Activated CD4-positive, alpha-beta T cell treated with anti-CD3 and anti-CD28 coated beads, Interleukin-2, amount 10 ng/mL, durations not matched to agents 24 days and 14 days (primary cell): ENCODE measurements around the gene TRHDE. TPM values are rescaled to one million over a fixed set of nuclear protein-coding genes. Genes with fewer than 3 reads are reported as not detected.

Experiments
- DNase-seq: peaks from one replicate; pipeline ENCODE4 v3.0.0; 2022
- H3K27ac Mint-ChIP-seq: one replicate; pipeline ENCODE4 v1.8.0; 2022; ENCODE audit warnings: mild to moderate bottlenecking, mixed read lengths
- H3K27me3 Mint-ChIP-seq: one replicate; pipeline ENCODE4 v1.8.0; 2022; ENCODE audit warnings: mixed read lengths
- H3K36me3 Mint-ChIP-seq: one replicate; pipeline ENCODE4 v1.8.0; 2022; ENCODE audit warnings: low read depth, mild to moderate bottlenecking, mixed read lengths
- H3K4me1 Mint-ChIP-seq: one replicate; pipeline ENCODE4 v1.8.0; 2021; ENCODE audit warnings: mixed read lengths
- H3K4me3 Mint-ChIP-seq: one replicate; pipeline ENCODE4 v1.8.0; 2022; ENCODE audit warnings: mild to moderate bottlenecking, moderate library complexity, mixed read lengths
- H3K9me3 Mint-ChIP-seq: one replicate; pipeline ENCODE4 v1.8.0; 2021; ENCODE audit warnings: mixed read lengths
- intact Hi-C: fragments of 100-400 bp; cut with micrococcal nuclease; formaldehyde crosslinking; loops from one replicate; pipeline ENCODE4 v1.15.1; 2023
- total RNA-seq: library from RNA; stranded (reverse); gene quantifications from 2 replicates; pipeline ENCODE4 v1.2.3, GENCODE V29; 2022

TRHDE gene
- total RNA-seq, 1 donor from 2014 or later: not detected

- intact Hi-C loops: no loop called here
- no peak for DNase-seq
- H3K36me3 Mint-ChIP-seq: no peaks in the 10 kb centered on the region
- H3K4me1 Mint-ChIP-seq: no peaks in the 10 kb centered on the region
- H3K27me3 Mint-ChIP-seq: no peaks in the 10 kb centered on the region
- H3K4me3 Mint-ChIP-seq: no peak overlapping the region
- H3K27ac Mint-ChIP-seq: no peak overlapping the region
- H3K9me3 Mint-ChIP-seq: no peaks in the 10 kb centered on the region
These were observed 9.0 kb downstream of the TRHDE start for GRCh38 chr12:72281126-72281525.

DNA sequence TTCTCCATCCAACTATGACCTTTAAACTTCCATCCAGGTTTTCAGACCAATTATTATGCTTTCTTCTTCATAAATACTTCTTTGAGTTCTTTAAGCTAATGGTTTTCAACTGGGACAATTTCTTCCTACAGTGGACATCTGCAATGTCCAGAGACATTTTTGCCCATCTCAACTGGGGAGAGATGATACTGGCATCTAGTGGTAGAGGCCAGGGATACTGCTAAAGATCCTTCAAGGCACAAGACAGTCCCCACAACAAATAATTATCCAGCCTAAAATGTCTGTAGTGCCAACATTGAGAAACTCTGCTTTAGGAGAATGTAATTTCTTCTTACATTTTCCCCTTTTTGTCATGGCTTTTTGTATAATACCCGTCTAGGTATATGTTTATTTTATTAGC is 10.6 kb downstream of the TRHDE start:
- intact Hi-C loops: no loop called here
- Mint-ChIP-seq H3K4me3 (no peak overlapping the region), H3K9me3 (no peaks in the 10 kb centered on the region), H3K4me1 (no peaks in the 10 kb centered on the region), H3K27ac (no peak overlapping the region), H3K27me3 (no peaks in the 10 kb centered on the region), H3K36me3 (no peaks in the 10 kb centered on the region)
- no peak for DNase-seq

DNA sequence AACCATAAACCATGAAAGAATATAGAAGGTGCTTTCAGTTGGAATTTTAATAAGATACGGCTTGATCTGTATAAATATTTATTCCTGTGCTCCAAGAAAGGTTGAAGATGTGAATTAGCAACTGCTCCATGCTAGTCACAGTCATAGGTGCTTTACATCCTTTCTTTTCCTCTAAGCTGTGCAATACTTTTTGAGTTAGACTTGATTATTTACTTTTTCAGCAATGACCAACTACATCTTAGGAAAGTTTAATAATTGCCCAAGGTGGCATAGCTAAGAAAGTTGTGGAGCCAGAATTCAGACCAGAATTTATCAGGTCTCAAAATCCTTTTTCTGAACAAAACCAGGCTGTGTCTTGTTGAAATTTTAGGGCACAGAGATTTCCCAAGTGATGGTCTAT is 13.7 kb downstream of the TRHDE start:
- no peak overlapping the region for H3K27ac Mint-ChIP-seq
- no peaks in the 10 kb centered on the region for H3K4me1 Mint-ChIP-seq
- no peaks in the 10 kb centered on the region for H3K27me3 Mint-ChIP-seq
- no peaks in the 10 kb centered on the region for H3K9me3 Mint-ChIP-seq
- DNase-seq: no peak
- no peaks in the 10 kb centered on the region for H3K36me3 Mint-ChIP-seq
- intact Hi-C loops: no loop called here
- H3K4me3 Mint-ChIP-seq: no peak overlapping the region

DNA sequence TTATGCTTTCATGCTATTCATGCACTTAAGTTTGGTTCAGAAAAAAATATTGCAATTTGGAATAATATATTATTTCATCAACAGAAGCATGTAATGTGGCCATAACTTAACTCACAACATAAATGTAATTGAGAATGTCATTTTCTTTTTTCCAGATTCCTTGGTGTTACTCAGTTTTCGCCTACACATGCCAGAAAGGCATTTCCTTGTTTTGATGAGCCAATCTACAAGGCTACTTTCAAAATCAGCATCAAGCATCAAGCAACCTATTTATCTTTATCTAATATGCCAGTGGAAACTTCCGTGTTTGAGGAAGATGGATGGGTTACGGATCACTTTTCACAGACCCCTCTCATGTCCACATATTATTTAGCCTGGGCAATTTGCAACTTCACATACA is 14.4 kb downstream of the TRHDE start:
- no peaks in the 10 kb centered on the region for H3K36me3 Mint-ChIP-seq
- intact Hi-C loops: no loop called here
- no peaks in the 10 kb centered on the region for H3K27me3 Mint-ChIP-seq
- no peaks in the 10 kb centered on the region for H3K4me1 Mint-ChIP-seq
- no peaks in the 10 kb centered on the region for H3K9me3 Mint-ChIP-seq
- no peak for DNase-seq
- H3K27ac Mint-ChIP-seq: no peak overlapping the region
- H3K4me3 Mint-ChIP-seq: no peak overlapping the region

GRCh38 chr12:72288436-72288835 is 16.3 kb downstream of the TRHDE start:
- no peak for DNase-seq
- Mint-ChIP-seq H3K4me1 (no peaks in the 10 kb centered on the region), H3K9me3 (no peaks in the 10 kb centered on the region), H3K4me3 (no peak overlapping the region), H3K36me3 (no peaks in the 10 kb centered on the region), H3K27me3 (no peaks in the 10 kb centered on the region), H3K27ac (no peak overlapping the region)
- intact Hi-C loops: no loop called here

DNA sequence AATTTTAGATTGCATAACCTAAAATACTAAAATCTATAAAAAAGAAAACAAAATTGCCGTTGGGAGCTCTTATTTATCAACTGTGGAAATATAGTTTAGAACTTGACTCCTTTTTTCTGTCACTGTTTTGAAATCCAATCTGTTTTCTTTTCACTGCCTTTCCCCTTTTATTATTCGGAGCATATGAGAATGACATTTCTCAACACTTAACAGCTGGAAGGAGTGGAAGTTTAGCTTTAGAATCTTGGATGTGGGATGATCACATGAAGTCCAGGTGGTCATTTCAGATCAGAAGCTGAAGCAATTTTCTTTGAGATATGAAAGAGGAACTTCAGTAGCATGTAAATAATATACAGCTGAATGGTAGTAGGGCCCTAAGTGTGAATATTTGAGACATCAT is 16.7 kb downstream of the TRHDE start:
- intact Hi-C loops: no loop called here
- H3K4me1 Mint-ChIP-seq: no peaks in the 10 kb centered on the region
- H3K4me3 Mint-ChIP-seq: no peak overlapping the region

GRCh38 chr12:72289633-72290032 is 17.5 kb downstream of the TRHDE start:
- Mint-ChIP-seq H3K27ac (no peak overlapping the region), H3K4me1 (no peaks in the 10 kb centered on the region), H3K9me3 (no peaks in the 10 kb centered on the region), H3K27me3 (no peaks in the 10 kb centered on the region), H3K36me3 (no peaks in the 10 kb centered on the region), H3K4me3 (no peak overlapping the region)
- intact Hi-C loops: no loop called here
- no peak for DNase-seq

More for the DNA sequence above, 16.7 kb downstream of the TRHDE start:
- DNase-seq: no peak
- Mint-ChIP-seq H3K36me3 (no peaks in the 10 kb centered on the region), H3K27me3 (no peaks in the 10 kb centered on the region), H3K27ac (no peak overlapping the region), H3K9me3 (no peaks in the 10 kb centered on the region)

GRCh38 chr12:72291175-72291574 is 19.0 kb downstream of the TRHDE start:
- no peak for DNase-seq
- no peaks in the 10 kb centered on the region for H3K9me3 Mint-ChIP-seq
- no peaks in the 10 kb centered on the region for H3K27me3 Mint-ChIP-seq
- H3K4me1 Mint-ChIP-seq: no peaks in the 10 kb centered on the region
- no peak overlapping the region for H3K4me3 Mint-ChIP-seq
- intact Hi-C loops: no loop called here
- H3K27ac Mint-ChIP-seq: no peak overlapping the region
- H3K36me3 Mint-ChIP-seq: no peaks in the 10 kb centered on the region

DNA sequence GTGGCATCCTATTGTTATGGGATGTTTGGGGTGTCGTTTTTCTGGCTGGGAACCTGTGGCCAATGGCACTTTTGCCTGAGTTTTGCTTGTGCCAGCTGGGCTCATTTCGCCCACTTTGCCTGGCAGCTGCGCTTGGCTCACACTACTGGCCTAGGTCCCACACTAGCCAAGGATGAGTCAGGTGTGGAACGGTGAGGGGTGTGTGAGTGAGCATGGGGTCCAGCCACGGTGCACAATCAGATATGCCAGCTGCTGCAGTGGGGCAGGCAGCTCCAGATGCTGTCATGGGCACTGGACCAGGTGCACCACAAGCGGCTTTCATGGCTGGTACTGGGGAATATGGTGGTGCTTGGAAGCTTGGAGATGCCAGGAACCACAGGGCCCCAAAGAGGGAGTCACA is 21.5 kb downstream of the TRHDE start:
- intact Hi-C loops: no loop called here
- no peaks in the 10 kb centered on the region for H3K36me3 Mint-ChIP-seq
- H3K4me1 Mint-ChIP-seq: no peaks in the 10 kb centered on the region
- no peak overlapping the region for H3K4me3 Mint-ChIP-seq
- no peak for DNase-seq
- no peaks in the 10 kb centered on the region for H3K27me3 Mint-ChIP-seq
- H3K9me3 Mint-ChIP-seq: no peaks in the 10 kb centered on the region
- no peak overlapping the region for H3K27ac Mint-ChIP-seq

- DNase-seq: no peak
- H3K9me3 Mint-ChIP-seq: no peaks in the 10 kb centered on the region
- intact Hi-C loops: no loop called here
- no peak overlapping the region for H3K27ac Mint-ChIP-seq
- no peaks in the 10 kb centered on the region for H3K36me3 Mint-ChIP-seq
- no peaks in the 10 kb centered on the region for H3K27me3 Mint-ChIP-seq
- H3K4me1 Mint-ChIP-seq: no peaks in the 10 kb centered on the region
- H3K4me3 Mint-ChIP-seq: no peak overlapping the region
These were observed 22.9 kb downstream of the TRHDE start for GRCh38 chr12:72295101-72295500.

- no peak for DNase-seq
- Mint-ChIP-seq H3K27ac (no peak overlapping the region), H3K27me3 (no peaks in the 10 kb centered on the region), H3K4me3 (no peak overlapping the region), H3K36me3 (no peaks in the 10 kb centered on the region), H3K9me3 (no peaks in the 10 kb centered on the region), H3K4me1 (no peaks in the 10 kb centered on the region)
- intact Hi-C loops: no loop called here
These were observed 23.6 kb downstream of the TRHDE start for GRCh38 chr12:72295744-72296143.

GRCh38 chr12:72296389-72296788 is 24.2 kb downstream of the TRHDE start:
- Mint-ChIP-seq H3K9me3 (no peaks in the 10 kb centered on the region), H3K27me3 (no peaks in the 10 kb centered on the region), H3K4me3 (no peak overlapping the region), H3K27ac (no peak overlapping the region), H3K36me3 (no peaks in the 10 kb centered on the region), H3K4me1 (no peaks in the 10 kb centered on the region)
- intact Hi-C loops: no loop called here
- DNase-seq: no peak

GRCh38 chr12:72297666-72298065 is 25.5 kb downstream of the TRHDE start:
- Mint-ChIP-seq H3K9me3 (no peaks in the 10 kb centered on the region), H3K4me3 (no peak overlapping the region), H3K27ac (no peak overlapping the region), H3K4me1 (no peaks in the 10 kb centered on the region), H3K36me3 (no peaks in the 10 kb centered on the region), H3K27me3 (no peaks in the 10 kb centered on the region)
- intact Hi-C loops: no loop called here
- no peak for DNase-seq

DNA sequence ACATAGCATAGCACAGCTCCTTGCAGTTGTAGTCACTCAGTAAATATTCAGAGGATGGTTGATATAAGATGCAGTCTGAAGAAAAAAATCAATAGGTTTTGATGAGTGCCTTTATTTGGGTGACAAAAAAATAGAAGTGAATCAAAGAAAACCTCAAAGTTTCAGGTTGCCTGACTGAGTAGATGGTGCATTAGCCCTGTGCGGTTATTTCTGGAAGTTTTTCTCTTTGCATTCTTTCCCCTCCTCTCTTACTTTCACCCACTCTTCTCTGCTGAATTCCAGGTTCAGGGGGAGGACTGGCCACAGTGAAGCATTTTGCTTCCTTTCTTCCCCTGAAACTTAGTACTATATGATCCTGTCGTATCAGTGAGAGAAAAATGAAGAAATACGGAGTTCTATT is 28.6 kb downstream of the TRHDE start:
- Mint-ChIP-seq H3K4me3 (no peak overlapping the region), H3K27me3 (no peaks in the 10 kb centered on the region), H3K9me3 (no peaks in the 10 kb centered on the region), H3K36me3 (no peaks in the 10 kb centered on the region), H3K27ac (no peak overlapping the region), H3K4me1 (no peaks in the 10 kb centered on the region)
- intact Hi-C loops: no loop called here
- DNase-seq: no peak

GRCh38 chr12:72304751-72305150 is 32.6 kb downstream of the TRHDE start:
- Mint-ChIP-seq H3K27ac (no peak overlapping the region), H3K4me3 (no peak overlapping the region), H3K9me3 (no peaks in the 10 kb centered on the region)

More at GRCh38 chr12:72304751-72305150, 32.6 kb downstream of the TRHDE start:
- H3K4me1 Mint-ChIP-seq: no peaks in the 10 kb centered on the region
- no peaks in the 10 kb centered on the region for H3K36me3 Mint-ChIP-seq
- intact Hi-C loops: no loop called here
- DNase-seq: no peak
- H3K27me3 Mint-ChIP-seq: no peaks in the 10 kb centered on the region
